Activated CD4-positive, alpha-beta T cell treated with anti-CD3 and anti-CD28 coated beads, Interleukin-2, amount 10 ng/mL, durations not matched to agents 7 days and 5 days (primary cell): Measurements from ENCODE around the gene CES3. TPM values are rescaled to one million over a fixed set of nuclear protein-coding genes. Genes with fewer than 3 reads are reported as not detected.

ENCODE experiments used
- CTCF ChIA-PET: fragments of 350-600 bp; sonication (Branson Sonifier 250); formaldehyde crosslinking; loops from one replicate; lab custom pipeline; 2021; ENCODE audit warnings: antibody characterized with exemption; lab: Charles Lee
- POLR2A ChIA-PET: fragments of 350-600 bp; sonication (Branson Sonifier 250); formaldehyde crosslinking; loops from one replicate; lab custom pipeline; 2021; ENCODE audit warnings: antibody characterized with exemption; lab: Charles Lee
- DNase-seq: peaks from one replicate; pipeline ENCODE4 v3.0.0-alpha.2; 2020
- H3K27ac Mint-ChIP-seq: one replicate; pipeline ENCODE4 v1.8.0; 2021; ENCODE audit warnings: mild to moderate bottlenecking, moderate library complexity, mixed read lengths
- H3K27me3 Mint-ChIP-seq: one replicate; pipeline ENCODE4 v1.8.0; 2021; ENCODE audit warnings: mixed read lengths
- H3K36me3 Mint-ChIP-seq: one replicate; pipeline ENCODE4 v1.8.0; 2021; ENCODE audit warnings: low read depth, mixed read lengths
- H3K4me1 Mint-ChIP-seq: one replicate; pipeline ENCODE4 v1.8.0; 2021; ENCODE audit warnings: mixed read lengths
- H3K4me3 Mint-ChIP-seq: one replicate; pipeline ENCODE4 v1.8.0; 2021; ENCODE audit warnings: mild to moderate bottlenecking, moderate library complexity, mixed read lengths
- H3K9me3 Mint-ChIP-seq: one replicate; pipeline ENCODE4 v1.8.0; 2021; ENCODE audit warnings: mixed read lengths
- total RNA-seq, 2 experiments: library from RNA; stranded (reverse); gene quantifications; one replicate each; pipeline ENCODE4 v1.2.3, GENCODE V29; 2021

The CES3 gene
- total RNA-seq, 2 experiments from 2014 or later, result 5.9 to 6.4 TPM

DNA sequence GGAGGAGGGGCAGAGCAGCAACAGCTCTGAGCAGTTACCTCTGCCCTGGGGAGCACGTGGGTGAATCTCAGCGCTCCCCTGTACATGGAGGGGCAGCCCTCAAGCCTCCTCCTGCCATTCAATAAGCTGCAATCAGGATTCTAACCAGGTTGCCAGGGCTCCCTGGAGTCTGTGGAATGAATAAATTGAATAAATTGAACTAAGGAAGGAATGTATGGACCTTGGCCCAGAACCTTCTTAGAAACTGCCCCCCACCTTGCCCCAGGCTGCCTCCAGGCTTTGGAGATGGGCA is 40.8 kb upstream of the CES3 start:
- Mint-ChIP-seq H3K4me3 (no peak overlapping the region), H3K27me3 (peaks cover 28% of the 10 kb centered on the region), H3K4me1 (peaks cover 7% of the 10 kb centered on the region), H3K36me3 (no peaks in the 10 kb centered on the region), H3K9me3 (no peaks in the 10 kb centered on the region), H3K27ac (no peak overlapping the region)
- POLR2A ChIA-PET, result no interaction called here
- CTCF ChIA-PET, result interaction anchor here (1.3 to 3.1 kb wide), 3 partner anchors 8 to 27 kb away, joined by 3 to 12 read pairs (median 5); no protein-coding TSS in a partner anchor
- no peak for DNase-seq

DNA sequence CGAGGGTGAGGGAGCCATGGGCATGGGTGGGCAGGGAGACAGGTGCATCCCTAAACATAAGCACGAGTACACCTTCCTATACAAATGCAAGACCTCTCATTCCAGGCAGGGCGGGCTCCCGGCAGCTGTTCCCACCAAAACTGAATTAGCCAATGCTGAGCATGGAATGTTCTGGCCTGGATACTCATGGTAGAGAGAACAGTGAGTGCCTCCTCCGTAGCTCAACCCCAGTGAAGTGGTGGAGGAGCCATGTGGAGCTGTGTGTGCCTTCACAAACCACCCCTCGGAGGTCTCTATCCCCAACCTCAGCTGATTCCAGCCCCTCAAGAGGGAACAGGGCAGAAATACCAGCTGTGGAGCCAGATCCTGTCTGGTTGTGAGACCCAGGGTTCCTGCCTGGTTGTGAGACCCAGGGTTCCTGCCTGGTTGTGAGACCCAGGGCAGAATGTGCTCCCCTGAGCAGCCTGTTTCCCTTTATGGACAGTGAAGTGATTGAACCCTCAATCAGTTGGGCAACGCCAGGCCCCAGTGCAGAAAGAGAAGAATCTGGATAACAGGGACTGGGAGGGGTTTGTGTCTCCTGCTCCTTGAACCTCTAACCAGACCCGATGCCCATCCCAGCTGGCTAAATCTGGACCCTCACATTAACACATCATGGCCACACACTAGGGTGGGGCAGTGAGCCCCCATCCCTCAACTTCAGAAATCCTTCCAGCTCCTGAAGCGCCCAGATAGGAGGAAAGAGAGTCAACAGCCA is 40.0 kb upstream of the CES3 start:
- Mint-ChIP-seq H3K27ac (no peak overlapping the region), H3K4me3 (no peak overlapping the region), H3K4me1 (peaks cover 13% of the 10 kb centered on the region), H3K36me3 (no peaks in the 10 kb centered on the region), H3K9me3 (no peaks in the 10 kb centered on the region), H3K27me3 (peaks cover 36% of the 10 kb centered on the region)
- CTCF ChIA-PET, result interaction anchor here (0.6 to 3.1 kb wide), 5 partner anchors 8 to 91 kb away, joined by 3 to 13 read pairs (median 4); partner anchors contain the start of gene NAE1
- POLR2A ChIA-PET, result no interaction called here
- no peak for DNase-seq

DNA sequence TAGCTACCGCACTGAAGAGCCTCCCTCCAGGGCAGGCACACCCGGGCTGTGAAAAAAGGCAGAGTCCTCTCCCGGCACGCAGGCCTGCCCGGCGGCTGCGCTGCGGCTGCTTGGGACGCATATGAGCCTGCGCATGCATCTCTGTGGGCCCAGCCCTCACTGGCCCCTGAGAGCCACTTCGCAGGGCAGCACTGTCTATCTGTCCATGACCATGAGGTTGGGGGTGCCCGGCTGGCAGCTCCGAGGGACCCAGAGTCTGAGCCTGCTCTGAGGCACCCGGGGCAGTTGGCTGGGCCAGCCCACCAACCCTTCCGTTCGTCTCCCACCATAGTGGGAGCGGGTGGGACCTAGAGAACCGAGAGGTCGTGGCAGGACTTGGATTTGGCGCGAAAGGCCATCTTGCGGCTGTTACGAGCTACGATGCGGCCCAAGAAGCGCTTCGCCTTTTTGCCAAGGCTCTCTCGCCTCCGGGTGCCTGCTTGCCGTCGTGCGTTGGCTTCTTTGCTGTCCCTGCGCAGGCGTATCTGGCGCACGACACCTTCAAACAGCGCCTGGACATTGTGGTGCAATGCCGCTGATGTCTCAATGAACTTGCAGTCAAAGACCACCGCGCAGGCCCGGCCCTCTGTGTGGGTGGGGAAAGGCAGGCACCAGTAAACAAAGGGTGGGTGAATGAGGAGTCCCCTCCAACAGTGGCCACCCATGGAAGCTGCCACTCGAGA is 39.2 kb upstream of the CES3 start:
- DNase-seq, result no peak
- H3K27me3 Mint-ChIP-seq, result peaks cover 39% of the 10 kb centered on the region
- H3K27ac Mint-ChIP-seq, result no peak overlapping the region
- H3K36me3 Mint-ChIP-seq, result no peaks in the 10 kb centered on the region
- no peak overlapping the region for H3K4me3 Mint-ChIP-seq
- no peaks in the 10 kb centered on the region for H3K9me3 Mint-ChIP-seq
- ChIA-PET POLR2A (no interaction called here), CTCF (interaction anchor here (0.6 to 2.3 kb wide), 4 partner anchors 12 to 92 kb away, joined by 3 to 13 read pairs (median 4); partner anchors contain the start of gene NAE1)
- peaks cover 13% of the 10 kb centered on the region for H3K4me1 Mint-ChIP-seq

DNA sequence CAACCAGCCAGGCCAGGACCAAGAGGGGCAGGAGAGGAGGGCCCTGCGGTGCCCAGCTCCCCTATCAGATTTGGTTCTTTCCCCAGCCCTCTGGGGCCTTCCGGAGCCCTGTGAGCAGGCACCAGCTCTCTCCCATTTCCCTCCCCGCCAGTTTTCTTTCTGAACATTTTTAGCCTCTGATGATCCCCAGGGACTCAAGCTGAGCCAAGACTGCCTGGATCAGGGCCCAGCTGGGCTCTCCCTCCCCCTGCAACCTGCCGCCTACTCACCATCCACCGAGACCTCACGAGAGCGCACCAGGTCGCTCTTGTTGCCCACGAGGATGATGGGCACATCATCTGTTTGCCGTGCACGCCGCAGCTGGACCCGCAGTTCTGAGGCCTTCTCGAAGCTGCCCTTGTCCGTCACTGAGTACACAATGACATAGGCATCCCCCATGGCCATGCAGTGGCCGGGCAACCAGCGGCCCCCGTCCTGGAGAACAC is 37.8 kb upstream of the CES3 start:
- H3K4me3 Mint-ChIP-seq, result no peak overlapping the region
- no peaks in the 10 kb centered on the region for H3K36me3 Mint-ChIP-seq
- ChIA-PET POLR2A (no interaction called here), CTCF (interaction anchor here (0.6 to 0.9 kb wide), 2 partner anchors 28 to 262 kb away, joined by 3 to 5 read pairs; no protein-coding TSS in a partner anchor)
- no peaks in the 10 kb centered on the region for H3K9me3 Mint-ChIP-seq
- DNase-seq, result no peak
- H3K4me1 Mint-ChIP-seq, result peaks cover 22% of the 10 kb centered on the region
- peaks cover 39% of the 10 kb centered on the region for H3K27me3 Mint-ChIP-seq
- no peak overlapping the region for H3K27ac Mint-ChIP-seq

DNA sequence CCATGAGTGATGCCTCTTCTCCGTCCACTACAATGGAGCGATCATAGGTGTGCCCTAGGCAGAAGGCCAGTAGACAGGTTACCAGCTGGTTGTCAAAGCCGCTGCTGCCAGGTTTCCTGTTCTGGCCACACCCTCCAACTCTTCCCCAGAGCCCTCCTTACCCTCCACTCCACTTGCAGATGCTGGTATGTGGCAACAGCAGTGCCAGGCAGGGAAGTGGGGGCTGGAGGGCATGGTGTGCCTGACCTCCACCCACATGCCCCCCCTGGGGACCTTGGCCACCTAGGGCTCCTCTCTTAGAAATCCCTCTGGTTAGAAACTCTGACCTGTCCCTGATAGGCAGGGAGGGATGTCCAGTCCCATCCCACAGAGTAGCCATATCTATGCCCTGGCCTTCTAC is 37.2 kb upstream of the CES3 start:
- H3K27ac Mint-ChIP-seq, result no peak overlapping the region
- no peaks in the 10 kb centered on the region for H3K9me3 Mint-ChIP-seq
- H3K27me3 Mint-ChIP-seq, result peaks cover 39% of the 10 kb centered on the region
- no peak overlapping the region for H3K4me3 Mint-ChIP-seq
- ChIA-PET CTCF (interaction anchor here (0.6 to 2.6 kb wide), 4 partner anchors 18 to 261 kb away, joined by 3 to 7 read pairs (median 4); partner anchors contain the start of gene NAE1), POLR2A (no interaction called here)
- H3K36me3 Mint-ChIP-seq, result no peaks in the 10 kb centered on the region
- H3K4me1 Mint-ChIP-seq, result peaks cover 23% of the 10 kb centered on the region
- DNase-seq, result no peak

DNA sequence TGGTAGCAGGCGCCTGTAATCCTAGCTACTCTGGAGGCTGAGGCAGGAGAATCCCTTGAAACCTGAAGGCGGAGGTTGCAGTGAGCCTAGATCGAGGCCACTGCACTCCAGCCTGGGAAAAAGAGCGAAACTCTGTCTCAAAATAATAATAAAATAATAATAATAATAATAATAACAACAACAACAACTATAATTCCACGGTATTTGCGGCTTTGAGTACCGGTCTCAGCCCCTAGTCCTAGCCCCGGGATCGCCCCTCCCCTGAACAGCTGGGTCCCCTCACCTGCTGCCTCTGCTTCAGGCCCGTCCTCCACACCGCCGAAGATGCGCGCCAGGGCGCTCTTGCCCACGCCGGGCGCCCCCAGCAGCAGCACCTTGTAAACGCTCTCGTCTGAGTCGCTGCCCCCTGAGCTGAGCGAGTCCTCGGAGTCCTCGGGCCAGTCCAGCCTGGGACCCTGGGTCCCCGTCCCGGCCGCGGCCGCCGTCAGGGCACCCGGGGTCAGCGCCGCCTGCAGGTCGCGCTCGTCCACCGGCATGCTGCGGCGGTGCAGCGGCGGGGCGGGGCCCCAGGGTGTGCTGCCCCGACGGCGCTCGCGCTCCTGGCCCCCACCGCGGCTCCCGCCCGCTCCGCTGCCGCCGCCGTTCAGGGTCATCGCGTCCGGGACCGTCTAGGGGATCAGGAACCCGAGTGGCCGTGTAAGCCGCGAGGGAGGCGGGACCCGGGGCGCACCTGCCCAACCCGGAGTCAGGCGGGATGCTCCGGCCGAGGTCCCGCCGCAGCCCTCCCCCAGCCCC is 36.3 kb upstream of the CES3 start:
- Mint-ChIP-seq H3K27me3 (peaks cover 36% of the 10 kb centered on the region), H3K9me3 (no peaks in the 10 kb centered on the region), H3K4me3 (no peak overlapping the region), H3K36me3 (no peaks in the 10 kb centered on the region), H3K27ac (no peak overlapping the region), H3K4me1 (peaks cover 23% of the 10 kb centered on the region)
- CTCF ChIA-PET, result interaction anchor here (0.6 to 2.6 kb wide), 6 partner anchors 14 to 94 kb away, joined by 3 to 7 read pairs (median 4); partner anchors contain the start of gene NAE1
- POLR2A ChIA-PET, result no interaction called here
- DNase-seq, result peak; percentile 35

DNA sequence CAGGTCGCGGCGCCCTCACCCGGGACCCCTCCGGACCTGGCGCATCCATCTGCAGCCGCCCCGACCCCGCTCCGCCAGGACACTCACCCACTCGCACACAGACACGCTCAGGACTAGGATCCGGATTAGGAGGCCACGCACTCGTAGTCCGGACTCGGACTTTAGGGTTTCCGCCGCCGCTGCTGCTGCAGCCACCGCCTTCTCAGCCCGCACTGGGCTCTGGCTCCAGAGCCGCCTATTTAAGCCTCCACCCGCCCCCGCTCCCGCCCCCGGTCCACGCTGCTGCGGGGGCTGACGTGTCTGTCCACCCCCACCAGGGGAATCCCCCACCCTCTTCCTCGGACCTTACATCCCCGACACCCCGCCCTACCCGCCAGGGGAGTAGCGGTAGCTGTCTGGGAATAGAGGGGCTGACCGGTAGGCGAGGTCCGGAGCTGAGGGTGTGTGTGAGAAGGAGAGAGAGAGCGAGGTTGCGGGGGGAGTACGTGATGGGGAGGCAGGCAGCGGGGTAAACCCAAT is 35.7 kb upstream of the CES3 start, which contains the start of gene RRAD:
TSS of gene RRAD (minus strand) at position 214 of the 519 bp plus-strand sequence. CDS start 356 bp downstream, outside the sequence.
- Mint-ChIP-seq H3K9me3 (no peaks in the 10 kb centered on the region), H3K4me1 (peaks cover 23% of the 10 kb centered on the region), H3K27me3 (peaks cover 36% of the 10 kb centered on the region), H3K36me3 (no peaks in the 10 kb centered on the region), H3K27ac (no peak within 1 kb of the TSS), H3K4me3 (peak within 1 kb of the TSS; percentile 43)
- DNase-seq, result no peak
- ChIA-PET CTCF (interaction anchor here (0.7 to 2.6 kb wide), 12 partner anchors 8 to 355 kb away, joined by 3 to 8 read pairs (median 3); partner anchors contain the start of genes CIAO2B and NAE1), POLR2A (no interaction called here)

DNA sequence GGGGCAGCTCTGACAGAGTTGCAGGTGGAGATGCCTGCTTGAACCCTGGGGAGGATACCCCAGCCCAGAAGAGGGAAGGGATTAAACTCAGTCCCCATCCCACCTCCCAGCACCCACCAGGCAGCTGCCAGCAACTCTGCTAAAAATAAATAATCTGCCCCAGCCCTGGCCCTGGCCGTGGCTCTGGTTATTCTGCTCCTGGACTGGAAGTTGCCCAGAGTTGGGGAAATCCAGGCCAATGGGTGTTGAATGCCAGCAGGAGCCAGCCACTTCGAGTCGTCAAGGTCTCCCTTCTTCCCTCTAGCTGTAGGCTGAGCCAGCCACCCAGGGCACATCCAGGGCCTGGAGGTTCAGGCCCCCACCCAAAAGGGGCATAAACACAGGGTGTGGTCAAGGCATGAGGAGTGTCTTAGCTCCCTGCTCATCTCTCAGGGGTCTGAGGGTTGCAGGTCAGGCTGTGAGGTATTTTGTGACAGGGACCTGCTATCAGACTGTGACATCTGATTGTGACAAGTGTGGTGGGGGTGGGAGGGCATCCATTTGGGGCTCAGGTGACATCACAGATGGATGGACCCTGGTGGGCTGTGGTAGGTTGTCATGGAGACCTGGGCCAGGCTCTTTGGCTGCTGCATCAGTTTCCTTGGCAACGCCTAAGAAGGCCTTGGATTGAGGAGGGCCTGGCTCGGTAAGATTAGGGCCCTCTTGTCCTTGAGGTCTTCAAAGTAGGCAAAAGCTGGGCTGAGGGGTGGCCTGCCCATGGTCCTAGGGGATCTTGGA is 34.7 kb upstream of the CES3 start:
- CTCF ChIA-PET, result interaction anchor here (0.7 to 2.6 kb wide), 15 partner anchors 7 to 354 kb away, joined by 3 to 9 read pairs (median 3); partner anchors contain the start of genes CIAO2B and NAE1
- H3K27ac Mint-ChIP-seq, result no peak overlapping the region
- POLR2A ChIA-PET, result no interaction called here
- H3K27me3 Mint-ChIP-seq, result peaks cover 31% of the 10 kb centered on the region
- H3K36me3 Mint-ChIP-seq, result peaks cover under 1% of the 10 kb centered on the region
- no peaks in the 10 kb centered on the region for H3K9me3 Mint-ChIP-seq
- no peak overlapping the region for H3K4me3 Mint-ChIP-seq
- H3K4me1 Mint-ChIP-seq, result peaks cover 23% of the 10 kb centered on the region
- no peak for DNase-seq

DNA sequence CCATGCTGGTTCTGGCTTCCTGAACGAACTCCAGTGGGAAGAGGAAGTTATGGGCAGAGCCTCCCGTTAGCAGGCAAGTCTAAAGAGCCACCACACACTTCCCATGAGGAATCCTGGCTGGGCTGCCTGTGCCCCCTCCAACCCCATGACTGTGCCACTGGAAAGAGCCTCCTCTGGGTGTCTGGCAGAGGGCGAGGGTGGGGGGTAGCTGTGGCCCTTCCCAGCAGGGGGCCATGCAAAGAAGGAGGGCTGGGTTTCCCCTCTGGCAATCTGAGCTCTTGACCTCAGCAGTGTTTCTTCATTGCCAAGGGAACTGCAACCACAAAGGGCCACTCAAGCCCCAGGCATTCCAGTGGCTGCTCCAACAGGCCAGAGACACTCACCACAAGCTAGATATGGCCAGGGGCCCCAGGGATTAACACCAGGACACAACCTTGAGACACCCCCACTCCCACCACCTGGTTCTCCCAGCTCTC is 34.1 kb upstream of the CES3 start:
- H3K4me1 Mint-ChIP-seq, result peaks cover 27% of the 10 kb centered on the region
- no peaks in the 10 kb centered on the region for H3K9me3 Mint-ChIP-seq
- no peak overlapping the region for H3K4me3 Mint-ChIP-seq
- POLR2A ChIA-PET, result no interaction called here
- DNase-seq, result no peak
- H3K27ac Mint-ChIP-seq, result no peak overlapping the region
- CTCF ChIA-PET, result interaction anchor here (0.7 to 2.5 kb wide), 7 partner anchors 19 to 96 kb away, joined by 3 to 9 read pairs (median 3); partner anchors contain the start of gene NAE1
- H3K27me3 Mint-ChIP-seq, result peaks cover 30% of the 10 kb centered on the region
- peaks cover 6% of the 10 kb centered on the region for H3K36me3 Mint-ChIP-seq

DNA sequence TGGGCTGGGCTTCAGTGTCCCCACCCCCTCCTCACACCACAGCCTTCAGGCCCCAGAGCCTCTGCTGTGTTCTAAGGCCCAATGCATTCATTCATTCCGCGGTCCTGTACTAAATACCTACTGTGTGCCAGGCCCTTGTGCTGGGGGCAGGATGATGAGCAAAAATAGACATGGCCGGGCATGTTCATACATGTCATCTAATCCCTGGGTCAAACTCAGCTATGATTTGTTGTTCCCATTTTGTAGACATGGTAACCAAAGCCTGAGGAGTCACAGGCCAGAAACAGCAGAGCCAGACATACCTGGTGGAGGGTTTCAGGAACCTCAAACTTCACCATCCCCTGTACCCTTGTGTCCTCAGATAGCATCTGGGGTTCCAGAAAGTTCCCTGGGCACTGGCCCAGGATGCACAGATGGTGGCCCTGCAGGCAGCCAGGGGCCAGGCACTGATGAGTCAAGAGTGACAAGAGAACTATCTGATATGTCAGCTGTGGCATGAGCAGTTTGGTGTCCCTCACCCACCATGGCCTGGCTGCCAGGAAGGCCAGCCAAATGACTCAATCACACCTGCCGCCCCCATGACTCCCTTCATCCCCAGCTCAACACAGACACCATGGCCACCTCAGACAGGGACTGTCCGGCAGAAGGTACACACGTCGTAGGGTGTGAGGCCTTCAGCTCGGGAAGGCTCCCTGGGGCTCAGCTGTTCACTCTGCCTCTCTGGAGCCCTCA is 33.0 kb upstream of the CES3 start:
- CTCF ChIA-PET, result interaction anchor here (0.5 to 2.5 kb wide), 19 partner anchors 9 to 333 kb away, joined by 3 to 12 read pairs (median 4); partner anchors contain the start of genes CDH16, NAE1 and PDP2
- POLR2A ChIA-PET, result no interaction called here
- H3K36me3 Mint-ChIP-seq, result peaks cover 13% of the 10 kb centered on the region
- H3K27me3 Mint-ChIP-seq, result peaks cover 28% of the 10 kb centered on the region
- H3K4me1 Mint-ChIP-seq, result peaks cover 38% of the 10 kb centered on the region
- H3K27ac Mint-ChIP-seq, result peak overlapping the region; percentile 34
- no peak for DNase-seq
- H3K4me3 Mint-ChIP-seq, result no peak overlapping the region
- no peaks in the 10 kb centered on the region for H3K9me3 Mint-ChIP-seq
